H1 (cell line): ENCODE results near the gene MBD3. TPM values are rescaled to one million over a fixed set of nuclear protein-coding genes. Genes with fewer than 3 reads are reported as not detected.

Experiments used
- CTCF ChIA-PET: fragments of 300-600 bp; sonication (Branson Sonifier 250); formaldehyde crosslinking; loops from one replicate; lab custom pipeline; 2021; ENCODE audit not compliant: partially characterized antibody; lab: Charles Lee
- POLR2A ChIA-PET: fragments of 300-600 bp; sonication (Branson Sonifier 250); formaldehyde crosslinking; loops from one replicate; lab custom pipeline; 2021; ENCODE audit warnings: inconsistent platforms; ENCODE audit not compliant: partially characterized antibody; lab: Charles Lee
- DNase-seq, 2 experiments: peaks; one replicate each; pipeline versions ENCODE4 v3.0.0 to v3.0.0-alpha.2; 2010 to 2022; ENCODE audit warnings: low spot score in 2 of 2, low read depth in 1 of 2, mixed read lengths in 1 of 2
- FAIRE-seq: peaks from 2 replicates; lab custom pipeline; 2011; peaks lifted over from hg19 to GRCh38; lab: Jason Lieb, UNC
- H2AFZ ChIP-seq: 2 replicates; pipeline ENCODE4 v1.8.1; 2012; ENCODE audit warnings: low read length, inconsistent platforms
- H2AK5ac ChIP-seq: 2 replicates; pipeline ENCODE4 v1.6.1; 2013; ENCODE audit warnings: low read depth, low read length
- H2BK120ac ChIP-seq: replicated peaks from 2 replicates; pipeline ENCODE3; 2013; ENCODE audit warnings: low read depth, low read length, inconsistent platforms
- H2BK12ac ChIP-seq: 2 replicates; pipeline ENCODE4 v1.6.1; 2013; ENCODE audit warnings: low read depth, low read length
- H2BK15ac ChIP-seq: 2 replicates; pipeline ENCODE4 v1.6.1; 2013; ENCODE audit warnings: low read length
- H2BK20ac ChIP-seq: 2 replicates; pipeline ENCODE4 v1.6.1; 2013; ENCODE audit warnings: low read length
- H2BK5ac ChIP-seq: 2 replicates; pipeline ENCODE4 v1.6.1; 2013; ENCODE audit warnings: low read depth, low read length
- H3K14ac ChIP-seq: 2 replicates; pipeline ENCODE4 v1.6.1; 2013; ENCODE audit warnings: inconsistent platforms; ENCODE audit not compliant: insufficient read length
- H3K18ac ChIP-seq: 2 replicates; pipeline ENCODE4 v1.6.1; 2013; ENCODE audit warnings: low read length; ENCODE audit errors: extremely low read depth
- H3K23ac ChIP-seq: 2 replicates; pipeline ENCODE4 v1.6.1; 2013; ENCODE audit warnings: inconsistent platforms; ENCODE audit not compliant: insufficient read length
- H3K23me2 ChIP-seq: 2 replicates; pipeline ENCODE4 v1.6.1; 2013; ENCODE audit warnings: low read depth, low read length
- H3K27ac ChIP-seq: 2 replicates; pipeline ENCODE4 v1.6.1; 2011; ENCODE audit warnings: low read depth, low read length, inconsistent platforms
- H3K27me3 ChIP-seq, 4 experiments: replicated peaks in 1 of 4; 1 replicate in 1 of 4; 2 replicates in 3 of 4; pipeline versions ENCODE4 v1.6.1 to v1.8.1; 2011 to 2013; ENCODE audit warnings: low read length in 3 of 4, mild to moderate bottlenecking in 3 of 4, inconsistent platforms in 2 of 4, mixed read lengths in 2 of 4, moderate library complexity in 1 of 4; ENCODE audit not compliant: control insufficient read depth in 3 of 4, insufficient read depth in 3 of 4; ENCODE audit errors: extremely low read depth in 1 of 4
- H3K36me3 ChIP-seq, 4 experiments: 2 replicates each; pipeline versions ENCODE4 v1.6.1 to v1.8.1; 2011 to 2013; ENCODE audit warnings: mild to moderate bottlenecking in 4 of 4, low read length in 3 of 4, moderate library complexity in 2 of 4, control low read depth in 1 of 4, inconsistent platforms in 1 of 4; ENCODE audit not compliant: insufficient read depth in 4 of 4, control insufficient read depth in 2 of 4
- H3K4ac ChIP-seq: replicated peaks from 2 replicates; pipeline ENCODE3; 2013; ENCODE audit warnings: low read length, low read depth, mixed read lengths, inconsistent platforms; ENCODE audit not compliant: insufficient read length
- H3K4me1 ChIP-seq, 4 experiments: replicated peaks in 1 of 4; 1 replicate in 1 of 4; 2 replicates in 3 of 4; pipeline versions ENCODE4 v1.6.1 to v1.8.1; 2011 to 2013; ENCODE audit warnings: low read length in 3 of 4, inconsistent platforms in 2 of 4, mixed read lengths in 1 of 4; ENCODE audit not compliant: insufficient read depth in 4 of 4, control insufficient read depth in 3 of 4
- H3K4me2 ChIP-seq, 2 experiments: 2 replicates each; pipeline versions ENCODE4 v1.6.1 to v1.8.1; 2011 to 2013; ENCODE audit warnings: low read depth in 2 of 2, low read length in 2 of 2, control low read depth in 1 of 2, inconsistent platforms in 1 of 2, mild to moderate bottlenecking in 1 of 2; ENCODE audit not compliant: insufficient read depth in 1 of 2
- H3K4me3 ChIP-seq, 4 experiments: fragments of 200-600, 300-600 bp in 1 of 4; sonication (generic), shearing (Covaris generic), sonication (Bioruptor Twin) in 1 of 4; 2 replicates each; pipeline versions ENCODE4 v1.5.1 to v1.8.1; 2011 to 2016; ENCODE audit warnings: low read length in 4 of 4, low read depth in 3 of 4, control low read depth in 2 of 4, inconsistent platforms in 2 of 4, mild to moderate bottlenecking in 2 of 4, mixed read lengths in 1 of 4, moderate library complexity in 1 of 4; ENCODE audit not compliant: insufficient read depth in 2 of 4; ENCODE audit errors: extremely low read depth in 1 of 4
- H3K56ac ChIP-seq: replicated peaks from 2 replicates; pipeline ENCODE3; 2013; ENCODE audit warnings: low read depth, mild to moderate bottlenecking, mixed read lengths, low read length, inconsistent platforms; ENCODE audit not compliant: insufficient read length
- H3K79me1 ChIP-seq: 2 replicates; pipeline ENCODE4 v1.6.1; 2013; ENCODE audit warnings: low read depth, low read length, control low read depth
- H3K79me2 ChIP-seq, 2 experiments: 2 replicates each; pipeline versions ENCODE4 v1.6.1 to v1.8.1; 2012 to 2013; ENCODE audit warnings: low read length in 2 of 2, mild to moderate bottlenecking in 2 of 2, inconsistent platforms in 1 of 2; ENCODE audit not compliant: insufficient read depth in 2 of 2, control insufficient read depth in 1 of 2
- H3K9ac ChIP-seq, 4 experiments: replicated peaks in 1 of 4; 1 replicate in 1 of 4; 2 replicates in 3 of 4; pipeline versions ENCODE4 v1.6.1 to v1.8.1; 2011 to 2013; ENCODE audit warnings: low read depth in 3 of 4, low read length in 3 of 4, control low read depth in 2 of 4, mild to moderate bottlenecking in 2 of 4, moderate library complexity in 2 of 4, inconsistent platforms in 1 of 4; ENCODE audit errors: extremely low read depth in 1 of 4
- H3K9me3 ChIP-seq, 2 experiments: 2 replicates each; pipeline versions ENCODE4 v1.6.1 to v1.8.1; 2012 to 2013; ENCODE audit warnings: mild to moderate bottlenecking in 2 of 2, moderate library complexity in 2 of 2, control low read depth in 1 of 2, inconsistent platforms in 1 of 2, low read depth in 1 of 2, low read length in 1 of 2, mixed read lengths in 1 of 2; ENCODE audit not compliant: insufficient read depth in 2 of 2
- H4K20me1 ChIP-seq, 2 experiments: replicated peaks in 1 of 2; 2 replicates each; pipeline versions ENCODE3 to v1.8.1; 2011 to 2013; ENCODE audit warnings: inconsistent platforms in 2 of 2, low read length in 2 of 2, mild to moderate bottlenecking in 1 of 2; ENCODE audit not compliant: insufficient read depth in 2 of 2, control insufficient read depth in 1 of 2
- H4K5ac ChIP-seq: 2 replicates; pipeline ENCODE4 v1.6.1; 2013; ENCODE audit warnings: low read length, low read depth, mixed read lengths, inconsistent platforms; ENCODE audit not compliant: insufficient read length
- H4K8ac ChIP-seq: 2 replicates; pipeline ENCODE4 v1.8.0; 2013; ENCODE audit warnings: mild to moderate bottlenecking, moderate library complexity, low read length, inconsistent platforms; ENCODE audit not compliant: insufficient read depth; ENCODE audit errors: extremely low read depth
- H4K91ac ChIP-seq: replicated peaks from 2 replicates; pipeline ENCODE3; 2013; ENCODE audit warnings: low read length, mixed read lengths, inconsistent platforms; ENCODE audit not compliant: insufficient read length
- ATF3 ChIP-seq: IDR thresholded peaks from 2 replicates; pipeline ENCODE4 v1.6.1; 2011; ENCODE audit warnings: low read depth, mild to moderate bottlenecking, low read length; ENCODE audit not compliant: insufficient read depth
- BRCA1 ChIP-seq: IDR thresholded peaks from 2 replicates; pipeline ENCODE4 v1.6.1; 2012; ENCODE audit warnings: low read depth, low read length, improper control_type of control experiment
- CBX5 ChIP-seq: fragments of 300-800, 300-1000 bp; sonication (generic); IDR thresholded peaks from 2 replicates; pipeline ENCODE4 v1.7.1; 2016; ENCODE audit warnings: antibody characterized with exemption, low read length, low read depth
- CHD2 ChIP-seq: IDR thresholded peaks from 2 replicates; pipeline ENCODE4 v1.6.1; 2012; ENCODE audit warnings: low read length, improper control_type of control experiment
- GTF2F1 ChIP-seq: IDR thresholded peaks from 2 replicates; pipeline ENCODE4 v1.6.1; 2012; ENCODE audit warnings: low read depth, low read length, improper control_type of control experiment, borderline replicate concordance
- KDM4A ChIP-seq: IDR thresholded peaks from one replicate; pipeline ENCODE4 v1.7.1; 2012; ENCODE audit warnings: low read depth, mild to moderate bottlenecking, moderate library complexity, low read length, inconsistent platforms; ENCODE audit not compliant: severe bottlenecking
- KDM5A ChIP-seq: fragments of 200-600 bp; IDR thresholded peaks from 2 replicates; pipeline ENCODE4 v1.7.1; 2012; ENCODE audit warnings: mild to moderate bottlenecking, low read length, inconsistent platforms, mixed read lengths
- RXRA ChIP-seq: IDR thresholded peaks from 2 replicates; pipeline ENCODE4 v1.6.1; 2011; ENCODE audit warnings: low read depth, mild to moderate bottlenecking, low read length, moderate library complexity; ENCODE audit not compliant: insufficient read depth
- TBP ChIP-seq: IDR thresholded peaks from 2 replicates; pipeline ENCODE4 v1.6.1; 2011; ENCODE audit warnings: low read depth, low read length, improper control_type of control experiment
- TEAD4 ChIP-seq: IDR thresholded peaks from 2 replicates; pipeline ENCODE4 v1.6.1; 2012; ENCODE audit warnings: low read depth, low read length, inconsistent platforms, mixed read lengths
- USF2 ChIP-seq: IDR thresholded peaks from 2 replicates; pipeline ENCODE4 v1.6.1; 2011; ENCODE audit warnings: low read length, improper control_type of control experiment
- WGBS, 2 experiments: shearing (Covaris generic) in 1 of 2; methylation state at CpG; one replicate each; pipeline versions ENCODE4 v1.1.6 to v1.1.7; 2013 to 2015; ENCODE audit warnings: low lambda C conversion rate in 2 of 2, mixed read lengths in 2 of 2, inconsistent platforms in 1 of 2, low coverage in 1 of 2, missing lambda C conversion rate in 1 of 2; ENCODE audit not compliant: insufficient replicate concordance in 2 of 2, insufficient coverage in 1 of 2, insufficient read length in 1 of 2; ENCODE audit errors: extremely low coverage in 1 of 2, missing lambda C conversion rate in 1 of 2; 5-methylcytosine and 5-hydroxymethylcytosine counted together
- polyA plus RNA-seq, 7 experiments: library from polyadenylated mRNA; depleted of rRNA in 3 of 7; stranded (reverse) in 5 of 7; unstranded in 2 of 7; fragments of >200 nt in 5 of 7; fragments of 200-250 nt in 2 of 7; gene quantifications; 1 replicate in 5 of 7; 2 replicates in 1 of 7; 4 replicates in 1 of 7; pipeline versions ENCODE4 v1.2.1 to v1.2.3, GENCODE V29; 2011 to 2013; ENCODE audit warnings: missing spikeins in 2 of 7, mixed read lengths in 2 of 7
- total RNA-seq: library from RNA; stranded (reverse); fragmentation: NEBNext Ultra II Directional; extraction: Animal tissue kit (Norgen Biotek cat#: 25700); gene quantifications from 2 replicates; pipeline ENCODE4 v1.2.1, GENCODE V29; 2021

MBD3 gene
- total and polyA plus RNA-seq, 2 of the 8 experiments (the other 6 are each of a cell fraction or from before 2014, with no cell fraction given), result 88.2 to 110 TPM

- H3K4me1 ChIP-seq, result peaks cover 0 to 7% (median 3%) of the 10 kb centered on the region in 4 experiments; a peak in 1 of 7 replicates
- H2BK12ac ChIP-seq, result no peak overlapping the region
- no peak overlapping the region for H3K18ac ChIP-seq
- ChIA-PET POLR2A (interaction anchor here (0.8 to 4.8 kb wide), 5 partner anchors 9 to 26 kb away, joined by 3 to 26 read pairs (median 4); partner anchors contain the start of gene UQCR11), CTCF (interaction anchor here (0.7 to 1.7 kb wide), 8 partner anchors 9 to 227 kb away, joined by 3 read pairs; partner anchors contain the start of gene UQCR11)
- H3K23me2 ChIP-seq, result no peaks in the 10 kb centered on the region
- no peaks in the 10 kb centered on the region for H3K9me3 ChIP-seq
- no peak overlapping the region for H3K23ac ChIP-seq
- H4K91ac ChIP-seq, result no peak overlapping the region
- no peak overlapping the region for H2BK5ac ChIP-seq
- H3K56ac ChIP-seq, result no peak overlapping the region
- H2BK20ac ChIP-seq, result no peak overlapping the region
- H2AK5ac ChIP-seq, result no peak overlapping the region
- no peak overlapping the region for H3K14ac ChIP-seq
- no peak overlapping the region for H3K4ac ChIP-seq
- H4K8ac ChIP-seq, result no peak overlapping the region
- H2AFZ ChIP-seq, result no peak overlapping the region
- no peaks in the 10 kb centered on the region for H3K27me3 ChIP-seq
- DNase-seq, result no peak
- FAIRE-seq, result no peak
- H3K4me2 ChIP-seq, result no peak overlapping the region
- H3K4me3 ChIP-seq, result no peak overlapping the region
- H2BK120ac ChIP-seq, result no peak overlapping the region
- peaks cover 3% of the 10 kb centered on the region for H3K79me1 ChIP-seq
- no peak overlapping the region for H3K27ac ChIP-seq
- peaks cover 0 to 2% of the 10 kb centered on the region in 2 experiments; a peak in 1 of 4 replicates for H3K79me2 ChIP-seq
- H3K36me3 ChIP-seq, result peaks cover 41 to 86% (median 71%) of the 10 kb centered on the region in 4 experiments
- peaks cover 22 to 37% of the 10 kb centered on the region in 2 experiments for H4K20me1 ChIP-seq
- WGBS, 2 experiments, result 91% methylated on average over 7 of the region's 8 CpGs; no CpG with 5 or more reads in 1 of the 2 experiments
- no peak overlapping the region for H2BK15ac ChIP-seq
- no peak overlapping the region for H4K5ac ChIP-seq
- no peak overlapping the region for H3K9ac ChIP-seq
- TF ChIP-seq CBX5 (no peak), BRCA1 (no peak), CHD2 (no peak), TEAD4 (no peak), GTF2F1 (no peak), KDM5A (no peak), TBP (no peak), ATF3 (no peak), RXRA (no peak), KDM4A (no peak), USF2 (no peak)
These were observed 23.7 kb upstream of the MBD3 start for GRCh38 chr19:1616396-1616795.
